Liver (tissue), 3 donors: ENCODE results near the gene EXOG.

ENCODE experiments used
- EGR1 ChIP-seq, 2 donors: IDR thresholded peaks; 2 replicates each; pipeline ENCODE4 v1.6.1; 2016 to 2018; ENCODE audit warnings: antibody characterized with exemption in 2 of 2, low read depth in 2 of 2
- FOXA2 ChIP-seq: IDR thresholded peaks from 2 replicates; pipeline ENCODE4 v1.6.1; 2016; ENCODE audit warnings: antibody characterized with exemption
- GABPA ChIP-seq, 2 donors: IDR thresholded peaks in 1 of 2; conservative IDR thresholded peaks in 1 of 2; 2 replicates each; pipeline ENCODE4 v1.6.1; 2016; ENCODE audit warnings: antibody characterized with exemption in 2 of 2, mild to moderate bottlenecking in 1 of 2, moderate library complexity in 1 of 2
- HNF4A ChIP-seq, 2 donors: conservative IDR thresholded peaks; 2 replicates each; pipeline ENCODE4 v1.6.1; 2016; ENCODE audit warnings: antibody characterized with exemption in 2 of 2, mild to moderate bottlenecking in 2 of 2
- NR2F2 ChIP-seq: IDR thresholded peaks from 2 replicates; pipeline ENCODE4 v1.6.1; 2016; ENCODE audit warnings: antibody characterized with exemption
- RAD21 ChIP-seq, 2 donors: IDR thresholded peaks; 2 replicates each; pipeline ENCODE4 v1.6.1; 2016; ENCODE audit warnings: antibody characterized with exemption in 2 of 2, mild to moderate bottlenecking in 2 of 2
- RXRA ChIP-seq, 2 donors: IDR thresholded peaks; 2 replicates each; pipeline ENCODE4 v1.6.1; 2017 to 2018; ENCODE audit warnings: antibody characterized with exemption in 2 of 2, mild to moderate bottlenecking in 1 of 2
- SP1 ChIP-seq: IDR thresholded peaks from 2 replicates; pipeline ENCODE4 v1.6.1; 2018; ENCODE audit warnings: antibody characterized with exemption, mild to moderate bottlenecking
- TAF1 ChIP-seq: conservative IDR thresholded peaks from 2 replicates; pipeline ENCODE4 v1.6.1; 2016; ENCODE audit warnings: antibody characterized with exemption, mild to moderate bottlenecking
- TF ChIP-seq, protein P1 (sequence below): IDR thresholded peaks from 2 replicates; pipeline ENCODE4 v1.6.1; 2016; ENCODE audit warnings: antibody characterized with exemption
- TF ChIP-seq, protein P2 (sequence below): fragments of 150-350 bp; IDR thresholded peaks from 2 replicates; pipeline ENCODE4 v1.5.1; 2017; ENCODE audit warnings: improper control_type of control experiment, low read depth, low read length; ENCODE audit not compliant: missing input control
- TF ChIP-seq, protein P3 (sequence below): IDR thresholded peaks from 2 replicates; pipeline ENCODE4 v1.6.1; 2016; ENCODE audit warnings: antibody characterized with exemption
- TF ChIP-seq, protein P4 (sequence below): IDR thresholded peaks from 2 replicates; pipeline ENCODE4 v1.6.1; 2016; ENCODE audit warnings: antibody characterized with exemption, mild to moderate bottlenecking
- donor health status: healthy.
- donor health status: healthy.

GRCh38 chr3:38553071-38553470 lies 56.9 kb downstream of the EXOG start:
- TF ChIP-seq NR2F2 (no peak), RAD21 (IDR thresholded peaks at IDR 0.05) (no peak), FOXA2 (no peak), TAF1 (no peak), GABPA (IDR thresholded peaks at IDR 0.05 in 1 of 2, conservative IDR thresholded peaks at IDR 0.05 in 1 of 2) (no peak), EGR1 (IDR thresholded peaks at IDR 0.05; ENCODE audit: low read depth in 2 of 2) (no peak), SP1 (no peak), HNF4A (conservative IDR thresholded peaks at IDR 0.05) (no peak), RXRA (IDR thresholded peaks at IDR 0.05) (no peak)
- TF ChIP-seq, protein P1, sequence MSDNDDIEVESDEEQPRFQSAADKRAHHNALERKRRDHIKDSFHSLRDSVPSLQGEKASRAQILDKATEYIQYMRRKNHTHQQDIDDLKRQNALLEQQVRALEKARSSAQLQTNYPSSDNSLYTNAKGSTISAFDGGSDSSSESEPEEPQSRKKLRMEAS = no peak
- TF ChIP-seq, protein P2, sequence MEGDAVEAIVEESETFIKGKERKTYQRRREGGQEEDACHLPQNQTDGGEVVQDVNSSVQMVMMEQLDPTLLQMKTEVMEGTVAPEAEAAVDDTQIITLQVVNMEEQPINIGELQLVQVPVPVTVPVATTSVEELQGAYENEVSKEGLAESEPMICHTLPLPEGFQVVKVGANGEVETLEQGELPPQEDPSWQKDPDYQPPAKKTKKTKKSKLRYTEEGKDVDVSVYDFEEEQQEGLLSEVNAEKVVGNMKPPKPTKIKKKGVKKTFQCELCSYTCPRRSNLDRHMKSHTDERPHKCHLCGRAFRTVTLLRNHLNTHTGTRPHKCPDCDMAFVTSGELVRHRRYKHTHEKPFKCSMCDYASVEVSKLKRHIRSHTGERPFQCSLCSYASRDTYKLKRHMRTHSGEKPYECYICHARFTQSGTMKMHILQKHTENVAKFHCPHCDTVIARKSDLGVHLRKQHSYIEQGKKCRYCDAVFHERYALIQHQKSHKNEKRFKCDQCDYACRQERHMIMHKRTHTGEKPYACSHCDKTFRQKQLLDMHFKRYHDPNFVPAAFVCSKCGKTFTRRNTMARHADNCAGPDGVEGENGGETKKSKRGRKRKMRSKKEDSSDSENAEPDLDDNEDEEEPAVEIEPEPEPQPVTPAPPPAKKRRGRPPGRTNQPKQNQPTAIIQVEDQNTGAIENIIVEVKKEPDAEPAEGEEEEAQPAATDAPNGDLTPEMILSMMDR = no peak
- TF ChIP-seq, protein P3, sequence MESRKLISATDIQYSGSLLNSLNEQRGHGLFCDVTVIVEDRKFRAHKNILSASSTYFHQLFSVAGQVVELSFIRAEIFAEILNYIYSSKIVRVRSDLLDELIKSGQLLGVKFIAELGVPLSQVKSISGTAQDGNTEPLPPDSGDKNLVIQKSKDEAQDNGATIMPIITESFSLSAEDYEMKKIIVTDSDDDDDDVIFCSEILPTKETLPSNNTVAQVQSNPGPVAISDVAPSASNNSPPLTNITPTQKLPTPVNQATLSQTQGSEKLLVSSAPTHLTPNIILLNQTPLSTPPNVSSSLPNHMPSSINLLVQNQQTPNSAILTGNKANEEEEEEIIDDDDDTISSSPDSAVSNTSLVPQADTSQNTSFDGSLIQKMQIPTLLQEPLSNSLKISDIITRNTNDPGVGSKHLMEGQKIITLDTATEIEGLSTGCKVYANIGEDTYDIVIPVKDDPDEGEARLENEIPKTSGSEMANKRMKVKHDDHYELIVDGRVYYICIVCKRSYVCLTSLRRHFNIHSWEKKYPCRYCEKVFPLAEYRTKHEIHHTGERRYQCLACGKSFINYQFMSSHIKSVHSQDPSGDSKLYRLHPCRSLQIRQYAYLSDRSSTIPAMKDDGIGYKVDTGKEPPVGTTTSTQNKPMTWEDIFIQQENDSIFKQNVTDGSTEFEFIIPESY = no peak
- TF ChIP-seq, protein P4, sequence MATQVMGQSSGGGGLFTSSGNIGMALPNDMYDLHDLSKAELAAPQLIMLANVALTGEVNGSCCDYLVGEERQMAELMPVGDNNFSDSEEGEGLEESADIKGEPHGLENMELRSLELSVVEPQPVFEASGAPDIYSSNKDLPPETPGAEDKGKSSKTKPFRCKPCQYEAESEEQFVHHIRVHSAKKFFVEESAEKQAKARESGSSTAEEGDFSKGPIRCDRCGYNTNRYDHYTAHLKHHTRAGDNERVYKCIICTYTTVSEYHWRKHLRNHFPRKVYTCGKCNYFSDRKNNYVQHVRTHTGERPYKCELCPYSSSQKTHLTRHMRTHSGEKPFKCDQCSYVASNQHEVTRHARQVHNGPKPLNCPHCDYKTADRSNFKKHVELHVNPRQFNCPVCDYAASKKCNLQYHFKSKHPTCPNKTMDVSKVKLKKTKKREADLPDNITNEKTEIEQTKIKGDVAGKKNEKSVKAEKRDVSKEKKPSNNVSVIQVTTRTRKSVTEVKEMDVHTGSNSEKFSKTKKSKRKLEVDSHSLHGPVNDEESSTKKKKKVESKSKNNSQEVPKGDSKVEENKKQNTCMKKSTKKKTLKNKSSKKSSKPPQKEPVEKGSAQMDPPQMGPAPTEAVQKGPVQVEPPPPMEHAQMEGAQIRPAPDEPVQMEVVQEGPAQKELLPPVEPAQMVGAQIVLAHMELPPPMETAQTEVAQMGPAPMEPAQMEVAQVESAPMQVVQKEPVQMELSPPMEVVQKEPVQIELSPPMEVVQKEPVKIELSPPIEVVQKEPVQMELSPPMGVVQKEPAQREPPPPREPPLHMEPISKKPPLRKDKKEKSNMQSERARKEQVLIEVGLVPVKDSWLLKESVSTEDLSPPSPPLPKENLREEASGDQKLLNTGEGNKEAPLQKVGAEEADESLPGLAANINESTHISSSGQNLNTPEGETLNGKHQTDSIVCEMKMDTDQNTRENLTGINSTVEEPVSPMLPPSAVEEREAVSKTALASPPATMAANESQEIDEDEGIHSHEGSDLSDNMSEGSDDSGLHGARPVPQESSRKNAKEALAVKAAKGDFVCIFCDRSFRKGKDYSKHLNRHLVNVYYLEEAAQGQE = no peak
